Spleen (tissue), 11 donors: ENCODE measurements around the gene MGAT5. TPM values are rescaled to one million over a fixed set of nuclear protein-coding genes. Genes with fewer than 3 reads are reported as not detected.

Source experiments
- DNase-seq: peaks from one replicate; pipeline ENCODE4 v3.0.0-alpha.2; 2020
- H3K27ac ChIP-seq, 8 donors: fragments of 200-600 bp; sonication (generic) in 7 of 8; 1 replicate in 4 of 8; 2 replicates in 4 of 8; pipeline versions ENCODE4 v1.5.0 to v1.8.0; 2016 to 2021; ENCODE audit warnings: inconsistent platforms in 4 of 8, mild to moderate bottlenecking in 4 of 8, moderate library complexity in 1 of 8
- H3K27me3 ChIP-seq, 7 donors: fragments of 200-600 bp; sonication (generic) in 6 of 7; replicated peaks in 1 of 7; 1 replicate in 4 of 7; 2 replicates in 3 of 7; pipeline versions ENCODE4 v1.5.0 to v1.8.0; 2016 to 2021; ENCODE audit warnings: inconsistent platforms in 3 of 7, mild to moderate bottlenecking in 1 of 7
- H3K36me3 ChIP-seq, 6 donors: fragments of 200-600 bp; sonication (generic) in 5 of 6; 1 replicate in 4 of 6; 2 replicates in 2 of 6; pipeline versions ENCODE4 v1.5.0 to v1.8.0; 2016 to 2021; ENCODE audit warnings: inconsistent platforms in 2 of 6
- H3K4me1 ChIP-seq, 6 donors: fragments of 200-600 bp; sonication (generic) in 5 of 6; 1 replicate in 3 of 6; 2 replicates in 3 of 6; pipeline versions ENCODE4 v1.5.0 to v1.8.0; 2016 to 2021; ENCODE audit warnings: inconsistent platforms in 3 of 6
- H3K4me3 ChIP-seq, 8 donors: fragments of 200-600 bp; sonication (generic) in 7 of 8; 1 replicate in 4 of 8; 2 replicates in 4 of 8; pipeline versions ENCODE4 v1.5.0 to v1.8.0; 2016 to 2021; ENCODE audit warnings: inconsistent platforms in 4 of 8, mild to moderate bottlenecking in 4 of 8, moderate library complexity in 2 of 8
- H3K9me3 ChIP-seq, 8 donors: fragments of 200-600 bp; sonication (generic) in 7 of 8; 1 replicate in 4 of 8; 2 replicates in 4 of 8; pipeline versions ENCODE4 v1.5.0 to v1.8.0; 2016 to 2021; ENCODE audit warnings: inconsistent platforms in 4 of 8
- CTCF ChIP-seq, 11 experiments: fragments of 200-600 bp in 7 of 11; fragments of 450-650 bp in 4 of 11; sonication (generic) in 4 of 11; IDR thresholded peaks in 8 of 11; conservative IDR thresholded peaks in 3 of 11; 1 replicate in 7 of 11; 2 replicates in 4 of 11; pipeline versions ENCODE4 v1.4.0 to v1.8.0; 2016 to 2021; ENCODE audit warnings: antibody characterized with exemption in 11 of 11, inconsistent platforms in 4 of 11, mild to moderate bottlenecking in 1 of 11
- POLR2A ChIP-seq, 3 donors: fragments of 450-650 bp; IDR thresholded peaks; one replicate each; pipeline ENCODE4 v1.5.1; 2017; ENCODE audit warnings: antibody characterized with exemption in 3 of 3, mild to moderate bottlenecking in 1 of 3
- POLR2AphosphoS5 ChIP-seq, 3 donors: sonication (generic); formaldehyde crosslinking; IDR thresholded peaks; one replicate each; pipeline ENCODE4 v1.5.1; 2017; ENCODE audit warnings: antibody characterized with exemption in 3 of 3
- WGBS, 5 donors: extraction: QIAGEN DNeasy Blood & Tissue Kit in 3 of 5; methylation state at CpG; one replicate each; pipeline versions ENCODE4 v1.1.5 to v1.1.7; 2013 to 2018; 5-methylcytosine and 5-hydroxymethylcytosine counted together
- intact Hi-C: fragments of 100-400 bp; cut with DNase I; formaldehyde crosslinking; loops from one replicate; pipeline ENCODE4 v1.15.0; 2023; ENCODE audit warnings: low total_unique reads
- polyA plus RNA-seq, 3 donors: library from polyadenylated mRNA; stranded (reverse); fragments of 200-250 nt; gene quantifications; one replicate each; pipeline ENCODE4 v1.2.1, GENCODE V29; 2013
- total RNA-seq, 7 donors: library from RNA; depleted of rRNA in 3 of 7; stranded (reverse); fragments of >200 nt in 3 of 7; fragmentation: NEBNext Ultra II Directional in 4 of 7; extraction: Animal tissue kit (Norgen Biotek cat#: 25700) in 4 of 7; gene quantifications; one replicate each; pipeline versions ENCODE4 v1.1.0 to v1.2.1, GENCODE V29; 2016 to 2021
- donor health status: healthy with polysubstance abuse.
- donor health status: DM: no; HTN: no; CAD: no; lungs with moderate emphysema.
- donor health status: DM: no; HTN: no; CAD: no.
- donor health status: Bipolar disorder and iron deficiency.
- donor health status: healthy.
- donor health status: DM: no; HTN: no; CAD: no.
- donor health status: DM: yes; HTN: yes; CAD: no.

MGAT5 gene
- total and polyA plus RNA-seq, 10 donors, result 11.2 to 110 (median 91.9) TPM

GRCh38 chr2:134377730-134378129 lies 123.9 kb downstream of the MGAT5 start:
- Histone ChIP-seq H3K4me1 (no peaks in the 10 kb centered on the region), H3K36me3 (peaks cover 0 to 92% (median 21%) of the 10 kb centered on the region in 6 donors), H3K27ac (no peak overlapping the region), H3K9me3 (no peaks in the 10 kb centered on the region), H3K27me3 (no peaks in the 10 kb centered on the region), H3K4me3 (no peak overlapping the region)
- DNase-seq, result no peak
- 76 to 89% (median 80%) methylated on average over 7 of the region's 7 CpGs for WGBS, 5 donors
- TF ChIP-seq POLR2AphosphoS5 (IDR thresholded peaks at IDR 0.05) (no peak), CTCF (IDR thresholded peaks at IDR 0.05 in 8 of 11, conservative IDR thresholded peaks at IDR 0.05 in 3 of 11) (no peak), POLR2A (IDR thresholded peaks at IDR 0.05) (no peak)
- intact Hi-C loops, result no loop called here

GRCh38 chr2:134379293-134379692 lies 125.4 kb downstream of the MGAT5 start:
- Histone ChIP-seq H3K9me3 (no peaks in the 10 kb centered on the region), H3K36me3 (peaks cover 0 to 92% (median 18%) of the 10 kb centered on the region in 6 donors), H3K4me3 (no peak overlapping the region), H3K4me1 (no peaks in the 10 kb centered on the region), H3K27me3 (no peaks in the 10 kb centered on the region), H3K27ac (no peak overlapping the region)
- TF ChIP-seq CTCF (IDR thresholded peaks at IDR 0.05 in 8 of 11, conservative IDR thresholded peaks at IDR 0.05 in 3 of 11), result no peak
- TF ChIP-seq POLR2A (IDR thresholded peaks at IDR 0.05), result no peak
- no peak for TF ChIP-seq POLR2AphosphoS5 (IDR thresholded peaks at IDR 0.05)
- 85 to 97% (median 93%) methylated on average over 6 of the region's 6 CpGs for WGBS, 5 donors
- DNase-seq, result no peak
- intact Hi-C loops, result no loop called here

- H3K4me1 ChIP-seq, result no peaks in the 10 kb centered on the region
- WGBS, 5 donors, result 91 to 98% (median 95%) methylated on average over 3 of the region's 3 CpGs
Observed at GRCh38 chr2:134379722-134380121, 125.8 kb downstream of the MGAT5 start.

GRCh38 chr2:134381141-134381540 lies 127.3 kb downstream of the MGAT5 start:
- Histone ChIP-seq H3K36me3 (peaks cover 0 to 91% (median 16%) of the 10 kb centered on the region in 6 donors), H3K9me3 (no peaks in the 10 kb centered on the region), H3K4me1 (no peaks in the 10 kb centered on the region), H3K27ac (no peak overlapping the region), H3K4me3 (no peak overlapping the region), H3K27me3 (no peaks in the 10 kb centered on the region)
- intact Hi-C loops, result no loop called here
- TF ChIP-seq CTCF (IDR thresholded peaks at IDR 0.05 in 8 of 11, conservative IDR thresholded peaks at IDR 0.05 in 3 of 11) (no peak), POLR2A (IDR thresholded peaks at IDR 0.05) (no peak), POLR2AphosphoS5 (IDR thresholded peaks at IDR 0.05) (no peak)
- 83 to 95% (median 86%) methylated on average over 1 of the region's 1 CpG for WGBS, 5 donors
- no peak for DNase-seq

More at GRCh38 chr2:134379722-134380121, 125.8 kb downstream of the MGAT5 start:
- TF ChIP-seq CTCF (IDR thresholded peaks at IDR 0.05 in 8 of 11, conservative IDR thresholded peaks at IDR 0.05 in 3 of 11) (no peak), POLR2A (IDR thresholded peaks at IDR 0.05) (no peak), POLR2AphosphoS5 (IDR thresholded peaks at IDR 0.05) (no peak)
- peaks cover 0 to 92% (median 18%) of the 10 kb centered on the region in 6 donors for H3K36me3 ChIP-seq
- intact Hi-C loops, result no loop called here
- no peak overlapping the region for H3K4me3 ChIP-seq
- H3K27me3 ChIP-seq, result no peaks in the 10 kb centered on the region
- no peak for DNase-seq
- no peak overlapping the region for H3K27ac ChIP-seq
- H3K9me3 ChIP-seq, result no peaks in the 10 kb centered on the region
